Right ventricle myocardium superior (tissue), 1 donor: ENCODE data around the gene HOTAIR. TPM values are rescaled to one million over a fixed set of nuclear protein-coding genes. Genes with fewer than 3 reads are reported as not detected.

Source experiments
- ATAC-seq: fragments of 200-7000 bp; cut with Tn5 transposase; one replicate; pipeline ENCODE4 v1.9.1; 2020; ENCODE audit warnings: mild to moderate bottlenecking; ENCODE audit not compliant: poor library complexity
- DNase-seq: peaks from one replicate; pipeline ENCODE4 v3.0.0-alpha.2; 2020
- intact Hi-C: fragments of 100-400 bp; cut with DNase I; formaldehyde crosslinking; loops from one replicate; pipeline ENCODE4 v1.11.2; 2022
- total RNA-seq: library from RNA; stranded (reverse); fragmentation: NEBNext Ultra II Directional; extraction: Animal tissue kit (Norgen Biotek cat#: 25700); gene quantifications from one replicate; pipeline ENCODE4 v1.2.1, GENCODE V29; 2021
- donor health status: DM: no; HTN: yes; CAD: no; lungs with severe emphysema.

The HOTAIR gene
- total RNA-seq, 1 donor from 2014 or later: not detected

- DNase-seq: no peak
- intact Hi-C loops: no loop called here
Measured at GRCh38 chr12:54002278-54002914, 27.6 kb upstream of the HOTAIR start.

GRCh38 chr12:54001283-54002187, 26.8 kb upstream of the HOTAIR start:
- DNase-seq (no peak), ATAC-seq (no peak)
- intact Hi-C loops: no loop called here

More at GRCh38 chr12:54002278-54002914, 27.6 kb upstream of the HOTAIR start:
- no peak for ATAC-seq

GRCh38 chr12:54000116-54001114, 25.7 kb upstream of the HOTAIR start, which contains the start of gene HOXC9:
Gene HOXC9, plus strand, starts transcription at chr12:54000161. Its CDS starts 28 bp downstream, at chr12:54000189.
- intact Hi-C loops: no loop called here
- DNase-seq (no peak), ATAC-seq (no peak)

- no peak for DNase-seq
- no peak for ATAC-seq
Measured at GRCh38 chr12:53999559-54000115, 24.9 kb upstream of the HOTAIR start.

GRCh38 chr12:53998900-53999236, 24.1 kb upstream of the HOTAIR start:
- no peak for ATAC-seq
- intact Hi-C loops: no loop called here
- DNase-seq: no peak

More at GRCh38 chr12:53999559-54000115, 24.9 kb upstream of the HOTAIR start:
- intact Hi-C loops: no loop called here

GRCh38 chr12:53998110-53998899, 23.6 kb upstream of the HOTAIR start:
- intact Hi-C loops: no loop called here
- no peak for ATAC-seq
- DNase-seq: no peak

- no peak for DNase-seq
Measured at GRCh38 chr12:53997204-53998109, 22.7 kb upstream of the HOTAIR start.

GRCh38 chr12:53996240-53997203, 21.8 kb upstream of the HOTAIR start:
- intact Hi-C loops: no loop called here
- DNase-seq (no peak), ATAC-seq (no peak)

More at GRCh38 chr12:53997204-53998109, 22.7 kb upstream of the HOTAIR start:
- intact Hi-C loops: no loop called here
- ATAC-seq: no peak

GRCh38 chr12:53995378-53996239, 20.9 kb upstream of the HOTAIR start:
- intact Hi-C loops: no loop called here
- ATAC-seq (peak; percentile 58), DNase-seq (no peak)

- intact Hi-C loops: no loop called here
- DNase-seq (no peak), ATAC-seq (peak; percentile 16)
Measured at GRCh38 chr12:53995002-53995377, 20.2 kb upstream of the HOTAIR start.

GRCh38 chr12:53994264-53995001, 19.7 kb upstream of the HOTAIR start:
- DNase-seq (no peak), ATAC-seq (no peak)
- intact Hi-C loops: no loop called here

- DNase-seq: no peak
Measured at GRCh38 chr12:53994009-53994263, 19.2 kb upstream of the HOTAIR start.

GRCh38 chr12:53993162-53994008, 18.6 kb upstream of the HOTAIR start:
- intact Hi-C loops: no loop called here
- ATAC-seq (no peak), DNase-seq (no peak)

More at GRCh38 chr12:53994009-53994263, 19.2 kb upstream of the HOTAIR start:
- ATAC-seq: no peak
- intact Hi-C loops: no loop called here
